Glutamatergic neuron (in vitro differentiated cells): ENCODE data around the gene NAV2. TPM values are rescaled to one million over a fixed set of nuclear protein-coding genes. Genes with fewer than 3 reads are reported as not detected.

ENCODE experiments used
- DNase-seq: peaks from one replicate; pipeline ENCODE4 v3.0.0; 2022
- H3K27ac Mint-ChIP-seq: one replicate; pipeline ENCODE4 v1.8.0; 2020; ENCODE audit warnings: mild to moderate bottlenecking, mixed read lengths, inconsistent platforms; ENCODE audit not compliant: unreplicated experiment
- H3K27me3 Mint-ChIP-seq: one replicate; pipeline ENCODE4 v1.8.0; 2020; ENCODE audit warnings: mild to moderate bottlenecking, moderate library complexity, mixed read lengths, inconsistent platforms; ENCODE audit not compliant: unreplicated experiment
- H3K36me3 Mint-ChIP-seq: one replicate; pipeline ENCODE4 v1.8.0; 2020; ENCODE audit warnings: mild to moderate bottlenecking, mixed read lengths, inconsistent platforms; ENCODE audit not compliant: unreplicated experiment
- H3K4me1 Mint-ChIP-seq: one replicate; pipeline ENCODE4 v1.8.0; 2020; ENCODE audit warnings: mild to moderate bottlenecking, low read depth, mixed read lengths, inconsistent platforms; ENCODE audit not compliant: unreplicated experiment
- H3K4me3 Mint-ChIP-seq: one replicate; pipeline ENCODE4 v1.8.0; 2020; ENCODE audit warnings: mild to moderate bottlenecking, mixed read lengths, inconsistent platforms; ENCODE audit not compliant: unreplicated experiment
- H3K9me3 Mint-ChIP-seq: one replicate; pipeline ENCODE4 v1.8.0; 2020; ENCODE audit warnings: mild to moderate bottlenecking, moderate library complexity, mixed read lengths, inconsistent platforms; ENCODE audit not compliant: unreplicated experiment
- CTCF ChIP-seq: fragments of 200-600 bp; sonication (generic); IDR thresholded peaks from one replicate; pipeline ENCODE4 v1.5.0; 2021; ENCODE audit not compliant: partially characterized antibody, unreplicated experiment
- total RNA-seq: library from RNA; stranded (reverse); fragmentation: NEBNext Ultra II Directional; extraction: Animal tissue kit (Norgen Biotek cat#: 25700); gene quantifications from one replicate; pipeline ENCODE4 v1.2.1, GENCODE V29; 2021; ENCODE audit not compliant: unreplicated experiment

Gene NAV2
- total RNA-seq, 1 donor from 2014 or later: 117 TPM

GRCh38 chr11:19759389-19759788, 46.8 kb downstream of the NAV2 start:
- H3K27me3 Mint-ChIP-seq: peaks cover 2% of the 10 kb centered on the region
- no peaks in the 10 kb centered on the region for H3K36me3 Mint-ChIP-seq
- DNase-seq: no peak
- peaks cover 7% of the 10 kb centered on the region for H3K4me1 Mint-ChIP-seq
- TF ChIP-seq CTCF: no peak
- no peak overlapping the region for H3K4me3 Mint-ChIP-seq
- H3K27ac Mint-ChIP-seq: no peak overlapping the region
- H3K9me3 Mint-ChIP-seq: peaks cover 4% of the 10 kb centered on the region

DNA sequence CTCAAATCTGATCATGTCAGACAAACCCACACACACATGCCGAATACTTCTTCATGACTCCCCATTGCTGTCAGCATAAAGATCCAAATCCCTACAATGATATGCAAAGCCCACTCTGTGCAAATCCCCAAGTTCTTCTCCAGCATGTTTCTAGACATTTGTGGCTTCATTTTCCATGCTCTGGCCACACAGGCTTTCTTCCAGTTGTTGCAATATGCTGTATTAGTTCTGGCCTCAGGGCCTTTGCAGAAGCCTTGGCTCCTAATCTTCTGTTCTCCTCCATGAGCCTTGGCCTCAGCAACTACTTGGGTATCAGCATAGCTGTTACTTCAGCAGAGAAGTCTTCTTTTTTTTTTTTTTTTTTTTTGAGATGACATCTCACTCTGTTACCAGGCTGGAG, 49.6 kb downstream of the NAV2 start:
- no peak for TF ChIP-seq CTCF
- Mint-ChIP-seq H3K4me1 (peaks cover 7% of the 10 kb centered on the region), H3K27ac (no peak overlapping the region), H3K4me3 (no peak overlapping the region), H3K27me3 (peaks cover 7% of the 10 kb centered on the region), H3K9me3 (peaks cover 6% of the 10 kb centered on the region), H3K36me3 (no peaks in the 10 kb centered on the region)
- DNase-seq: no peak

GRCh38 chr11:19763330-19763729, 50.7 kb downstream of the NAV2 start:
- Mint-ChIP-seq H3K9me3 (peaks cover 2% of the 10 kb centered on the region), H3K4me1 (peaks cover 4% of the 10 kb centered on the region), H3K4me3 (no peak overlapping the region), H3K36me3 (no peaks in the 10 kb centered on the region), H3K27me3 (peaks cover 9% of the 10 kb centered on the region), H3K27ac (no peak overlapping the region)
- TF ChIP-seq CTCF: no peak
- no peak for DNase-seq

DNA sequence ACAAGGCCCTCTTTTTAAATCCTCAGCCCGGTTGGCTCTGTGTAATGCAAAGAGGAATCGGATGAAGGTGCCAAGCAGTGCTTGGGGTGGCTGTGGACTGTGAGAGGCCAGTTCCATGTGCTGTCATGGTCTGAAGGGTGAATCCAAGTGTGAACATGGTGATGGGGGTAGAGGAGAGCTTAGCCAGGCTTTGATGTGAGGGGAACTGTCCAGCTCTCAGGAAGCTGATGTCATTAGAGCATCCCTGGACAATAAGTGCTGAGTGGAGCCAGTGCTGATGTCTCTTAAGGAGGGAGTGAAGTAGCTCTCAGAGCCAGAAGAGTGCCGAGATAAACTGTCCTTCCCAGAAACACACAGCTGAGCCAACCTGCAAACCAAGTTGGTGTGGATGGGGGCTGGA, 53.6 kb downstream of the NAV2 start:
- DNase-seq: no peak
- H3K27me3 Mint-ChIP-seq: peaks cover 12% of the 10 kb centered on the region
- no peak overlapping the region for H3K27ac Mint-ChIP-seq
- H3K4me3 Mint-ChIP-seq: no peak overlapping the region
- no peak for TF ChIP-seq CTCF
- no peaks in the 10 kb centered on the region for H3K36me3 Mint-ChIP-seq
- H3K9me3 Mint-ChIP-seq: peaks cover 2% of the 10 kb centered on the region
- peaks cover 2% of the 10 kb centered on the region for H3K4me1 Mint-ChIP-seq

GRCh38 chr11:19766810-19767209, 54.2 kb downstream of the NAV2 start:
- Mint-ChIP-seq H3K4me1 (peaks cover 2% of the 10 kb centered on the region), H3K9me3 (peaks cover 2% of the 10 kb centered on the region), H3K36me3 (no peaks in the 10 kb centered on the region), H3K4me3 (no peak overlapping the region), H3K27ac (no peak overlapping the region), H3K27me3 (peaks cover 12% of the 10 kb centered on the region)
- no peak for TF ChIP-seq CTCF
- DNase-seq: no peak
